Adipose tissue (tissue), 3 donors: ENCODE measurements around the gene SCN5A. TPM values are rescaled to one million over a fixed set of nuclear protein-coding genes. Genes with fewer than 3 reads are reported as not detected.

Experiments
- H3K27ac ChIP-seq: one replicate; pipeline ENCODE4 v1.5.1; 2013; ENCODE audit warnings: low read depth, low read length
- WGBS, 3 donors: extraction: QIAGEN DNeasy Blood & Tissue Kit; methylation state at CpG; one replicate each; pipeline ENCODE4 v1.1.7; 2013; 5-methylcytosine and 5-hydroxymethylcytosine counted together
- polyA plus RNA-seq, 3 donors: library from polyadenylated mRNA; stranded (reverse); fragments of 200-250 nt; gene quantifications; one replicate each; pipeline ENCODE4 v1.2.3, GENCODE V29; 2013
- donor health status: healthy with polysubstance abuse.
- donor health status: Bipolar disorder and iron deficiency.
- donor health status: healthy.

Gene SCN5A
- polyA plus RNA-seq, 3 donors = 0.06 to 0.11 (median 0.07) TPM

DNA sequence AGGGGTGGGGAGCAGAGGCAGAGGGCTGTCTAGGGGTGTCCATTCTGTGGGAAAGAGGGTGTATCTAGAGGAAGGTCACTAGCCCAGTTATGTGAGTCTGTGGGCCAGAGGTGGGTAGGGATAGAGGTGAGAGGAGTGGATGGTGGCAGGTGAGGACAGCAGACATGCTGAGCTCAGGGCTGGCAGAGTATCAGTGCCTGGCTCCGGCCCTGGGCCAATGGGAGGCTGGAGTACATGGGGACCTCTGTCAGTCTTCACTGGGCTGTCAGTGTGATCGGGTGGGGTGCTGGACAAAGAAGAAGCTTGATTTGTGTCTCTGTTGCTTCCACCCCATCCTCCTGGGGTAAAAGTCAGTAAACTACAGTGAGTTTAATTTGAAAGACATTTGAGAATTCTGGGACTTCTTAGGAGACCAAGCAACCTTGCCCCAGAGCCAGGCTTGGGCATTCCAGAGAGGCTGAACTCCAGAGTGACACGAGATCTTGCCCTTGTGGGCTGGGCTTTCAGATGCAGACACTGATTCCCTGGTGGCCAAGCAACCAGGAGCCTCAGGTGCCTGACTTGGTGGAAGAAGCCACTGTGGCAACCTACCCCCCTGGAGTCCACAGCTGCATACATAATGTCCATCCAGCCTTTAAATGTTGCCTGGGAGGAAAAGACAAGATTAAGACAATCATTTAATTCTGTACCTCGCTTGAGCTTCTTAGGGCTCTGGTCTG lies 92.7 kb downstream of the SCN5A start:
- H3K27ac ChIP-seq = no peak overlapping the region
- WGBS, 3 donors = 62 to 85% (median 84%) methylated on average over 4 of the region's 4 CpGs

DNA sequence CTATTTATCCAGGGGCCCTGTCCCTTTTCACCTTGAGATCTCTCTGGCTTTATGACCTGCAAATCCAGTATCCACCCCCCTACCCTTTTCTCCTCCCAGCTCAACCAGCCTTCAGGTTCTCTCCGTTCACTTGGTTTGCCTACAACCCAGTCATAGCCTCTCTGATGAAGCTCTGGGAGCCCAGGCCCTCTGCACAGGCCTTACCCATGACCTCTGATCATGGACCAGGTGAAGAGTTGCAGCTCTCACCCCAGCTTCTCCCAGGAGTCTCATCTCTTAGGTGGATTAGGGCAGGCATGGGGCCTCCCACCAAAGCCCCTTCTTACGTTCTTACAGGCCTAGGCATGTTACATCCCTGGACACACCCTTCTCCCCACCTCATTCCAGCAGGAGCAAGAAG lies 93.6 kb downstream of the SCN5A start:
- H3K27ac ChIP-seq = no peak overlapping the region
- WGBS, 3 donors = 87 to 97% (median 97%) methylated on average over 2 of the region's 2 CpGs

GRCh38 chr3:38555149-38555840 lies 94.2 kb downstream of the SCN5A start:
- H3K27ac ChIP-seq = no peak overlapping the region
- 86 to 88% (median 86%) methylated on average over 6 of the region's 6 CpGs for whole genome bisulfite sequencing, 3 donors

DNA sequence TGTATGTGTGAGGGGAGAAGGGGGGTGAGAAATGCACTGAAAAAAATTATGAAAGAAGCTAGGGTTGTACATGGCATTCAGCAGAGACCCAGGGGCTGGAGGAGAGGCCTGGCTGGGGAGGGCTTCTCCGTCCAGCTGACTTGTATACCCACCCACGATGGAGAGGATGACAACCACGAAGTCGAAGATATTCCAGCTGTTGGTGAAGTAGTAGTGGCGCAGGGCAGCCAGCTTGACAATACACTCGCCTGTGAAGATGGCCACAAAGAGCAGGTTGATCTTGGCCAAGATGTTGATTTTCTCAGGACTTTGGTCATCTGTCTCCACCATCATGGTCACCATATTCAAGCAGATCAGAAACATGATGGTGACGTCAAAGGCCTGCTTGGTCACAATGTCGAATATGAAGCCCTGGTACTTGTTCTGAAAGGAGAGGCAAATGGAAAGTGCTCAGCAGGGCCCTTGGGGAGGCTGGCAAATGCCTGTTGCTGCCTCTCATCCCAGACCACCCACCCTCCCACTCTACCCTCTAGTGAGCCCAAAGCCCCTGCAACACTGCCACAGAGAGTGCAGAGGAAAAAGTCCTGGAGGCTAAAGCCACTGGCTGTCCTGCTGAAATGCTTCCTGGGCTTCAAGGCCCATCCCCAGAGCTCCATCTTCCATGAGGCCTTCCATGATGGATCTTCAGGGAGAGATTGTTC lies 95.2 kb downstream of the SCN5A start:
- no peak overlapping the region for H3K27ac ChIP-seq
- 89 to 93% (median 91%) methylated on average over 8 of the region's 8 CpGs for WGBS, 3 donors

DNA sequence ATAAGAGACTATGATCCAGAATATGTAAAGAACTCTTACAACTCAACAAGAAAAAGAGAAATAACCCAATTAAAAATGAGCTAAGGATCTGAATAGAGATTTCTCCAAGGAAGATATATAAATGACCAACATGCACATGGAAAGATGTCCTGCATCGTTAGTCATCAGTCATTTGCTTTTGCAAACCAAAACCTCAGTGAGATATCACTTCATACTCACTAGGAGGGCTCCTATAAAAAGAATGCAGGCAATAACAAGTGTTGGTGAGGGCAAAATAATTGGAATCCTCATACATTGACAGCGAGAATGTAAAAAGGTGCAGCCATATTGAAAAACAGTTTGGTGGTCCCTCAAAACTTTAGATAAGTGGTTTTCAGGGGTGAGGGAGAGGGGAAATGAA lies 96.4 kb downstream of the SCN5A start:
- H3K27ac ChIP-seq = no peak overlapping the region
- 75 to 92% (median 90%) methylated on average over 2 of the region's 2 CpGs for WGBS, 3 donors

DNA sequence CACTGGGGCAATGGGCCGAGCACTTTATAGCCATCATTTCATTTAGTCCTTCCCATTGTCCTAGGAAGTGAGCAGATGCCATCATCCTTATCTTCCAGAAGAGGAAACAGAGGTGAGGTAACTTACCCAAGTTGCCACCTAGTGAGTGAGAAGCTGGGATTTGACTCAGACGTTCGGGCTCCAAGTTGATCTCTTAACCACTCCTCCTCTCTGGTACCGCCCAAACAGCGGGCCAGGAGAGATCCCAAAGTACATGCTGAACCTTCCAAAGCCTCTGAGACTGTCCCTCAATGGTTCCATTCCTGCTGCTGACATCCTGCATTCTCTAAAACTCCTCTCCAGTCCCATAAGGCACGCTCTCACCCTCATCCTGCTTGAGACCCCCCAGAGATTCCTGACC lies 97.1 kb downstream of the SCN5A start:
- 71 to 81% (median 77%) methylated on average over 6 of the region's 6 CpGs for WGBS, 3 donors
- H3K27ac ChIP-seq = no peak overlapping the region

GRCh38 chr3:38551026-38551832 lies 98.3 kb downstream of the SCN5A start:
- WGBS, 3 donors = 92 to 96% (median 94%) methylated on average over 30 of the region's 30 CpGs
- no peak overlapping the region for H3K27ac ChIP-seq

GRCh38 chr3:38549957-38550840 lies 99.3 kb downstream of the SCN5A start:
- 93 to 97% (median 95%) methylated on average over 33 of the region's 33 CpGs for WGBS, 3 donors

GRCh38 chr3:38549486-38549885 lies 100.0 kb downstream of the SCN5A start:
- H3K27ac ChIP-seq = no peak overlapping the region
- 76 to 95% (median 90%) methylated on average over 7 of the region's 7 CpGs for WGBS, 3 donors

More at GRCh38 chr3:38549957-38550840, 99.3 kb downstream of the SCN5A start:
- no peak overlapping the region for H3K27ac ChIP-seq

- WGBS, 3 donors = 78 to 85% (median 82%) methylated on average over 9 of the region's 9 CpGs
- H3K27ac ChIP-seq = no peak overlapping the region
Measured at GRCh38 chr3:38549082-38549481, 100.4 kb downstream of the SCN5A start.

GRCh38 chr3:38548154-38548931 lies 101.1 kb downstream of the SCN5A start:
- WGBS, 3 donors = 58 to 75% (median 69%) methylated on average over 17 of the region's 17 CpGs
- no peak overlapping the region for H3K27ac ChIP-seq

DNA sequence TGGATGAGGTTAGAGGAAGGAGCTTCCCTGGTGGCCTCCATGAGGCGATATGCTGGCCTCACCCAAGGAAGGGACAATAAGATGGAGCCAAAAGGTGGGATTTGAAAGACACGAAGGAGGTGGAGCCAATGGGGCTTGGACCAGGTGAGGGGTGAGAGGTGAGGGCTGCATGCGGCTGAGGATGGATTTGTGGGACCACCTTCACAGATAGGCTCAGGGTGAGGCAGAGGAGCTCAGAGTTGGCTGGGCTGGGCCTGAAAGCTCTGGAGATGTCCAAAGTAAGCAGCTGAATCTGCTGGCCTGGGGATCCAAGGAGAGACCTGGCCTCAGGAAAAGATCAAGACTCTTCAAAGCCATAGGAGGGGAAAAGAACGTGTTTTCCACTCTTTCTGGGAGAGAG lies 103.5 kb downstream of the SCN5A start:
- no peak overlapping the region for H3K27ac ChIP-seq
- 90 to 92% (median 91%) methylated on average over 4 of the region's 4 CpGs for WGBS, 3 donors

GRCh38 chr3:38545550-38545949 lies 103.9 kb downstream of the SCN5A start:
- H3K27ac ChIP-seq = no peak overlapping the region
- WGBS, 3 donors = 75 to 88% (median 80%) methylated on average over 1 of the region's 1 CpG

DNA sequence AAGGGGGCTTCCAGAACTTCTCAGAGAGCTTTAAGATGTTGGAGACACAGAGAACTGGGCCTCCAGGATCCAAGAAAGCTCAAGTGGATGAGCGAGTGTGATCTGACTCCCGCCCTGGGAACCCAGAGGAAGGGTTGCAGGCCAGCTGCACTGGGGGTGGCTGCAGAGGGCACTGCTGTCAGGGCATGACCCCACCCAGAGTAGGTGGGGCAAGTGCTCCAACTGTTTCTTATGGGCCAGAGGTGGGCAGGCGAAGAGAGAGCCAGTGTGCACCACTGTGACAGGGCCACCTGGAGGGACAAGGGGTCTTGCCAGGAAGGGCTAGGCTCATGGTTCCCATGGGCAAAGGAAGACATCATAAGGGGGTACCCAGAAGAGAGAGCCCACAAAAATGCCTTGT lies 104.6 kb downstream of the SCN5A start:
- 91 to 100% (median 93%) methylated on average over 3 of the region's 3 CpGs for WGBS, 3 donors
- H3K27ac ChIP-seq = no peak overlapping the region

GRCh38 chr3:38543586-38543985 lies 105.9 kb downstream of the SCN5A start:
- 62 to 74% (median 64%) methylated on average over 7 of the region's 7 CpGs for WGBS, 3 donors
- H3K27ac ChIP-seq = no peak overlapping the region

DNA sequence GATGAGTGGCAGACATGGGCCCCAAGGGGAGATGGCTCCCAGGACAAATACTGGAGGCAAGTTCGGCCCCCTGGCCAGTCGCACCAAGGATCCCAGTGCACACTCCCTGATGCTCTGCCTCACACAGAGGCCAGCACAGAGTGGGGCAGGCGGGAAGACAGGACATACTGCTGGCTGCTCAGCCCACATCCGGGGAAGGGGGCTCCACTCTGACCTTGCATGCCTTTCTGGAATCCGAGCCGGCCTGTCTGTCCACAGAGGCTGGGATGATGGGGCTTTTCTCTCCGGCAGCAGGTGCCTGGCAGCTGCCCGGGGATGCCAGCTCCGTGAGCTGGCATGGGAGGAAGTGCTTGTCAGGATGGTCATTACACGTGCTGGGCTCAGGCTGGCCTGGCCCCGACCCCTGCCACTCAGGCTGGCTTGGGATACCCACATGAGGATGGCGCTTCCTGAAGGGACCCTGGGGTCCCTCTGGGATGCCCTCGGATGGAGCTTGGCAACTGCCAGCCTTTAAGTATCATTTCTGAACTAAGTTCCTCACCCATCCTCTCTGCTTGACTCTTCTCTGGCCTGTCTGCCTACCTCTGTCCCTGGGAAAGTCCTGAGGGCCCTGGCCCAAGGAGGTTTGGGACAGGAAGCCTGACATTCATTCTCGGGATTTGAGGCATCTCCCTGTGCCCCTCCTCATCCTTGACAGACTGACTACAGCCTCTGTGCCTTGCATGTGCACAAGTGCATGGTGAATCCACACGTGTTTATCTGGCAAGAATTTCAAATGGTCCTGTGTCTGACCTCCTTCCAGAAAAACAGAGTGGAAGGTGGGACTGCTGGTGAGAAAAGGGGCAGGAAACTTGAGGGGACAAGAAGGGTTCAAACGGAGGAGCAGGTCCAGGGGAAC lies 106.8 kb downstream of the SCN5A start:
- WGBS, 3 donors = 48 to 64% (median 62%) methylated on average over 16 of the region's 16 CpGs
- no peak overlapping the region for H3K27ac ChIP-seq
